IMR-90 (cell line): Measurements from ENCODE around the gene OR10K1.

Source experiments
- BHLHE40 ChIP-seq: fragments of 150-350 bp; IDR thresholded peaks from 2 replicates; pipeline ENCODE4 v1.6.1; 2016; ENCODE audit warnings: mild to moderate bottlenecking, low read depth, low read length
- CTCF ChIP-seq: conservative IDR thresholded peaks from 2 replicates; pipeline ENCODE4 v1.5.1; 2012; ENCODE audit warnings: mild to moderate bottlenecking, low read depth, low read length, improper control_type of control experiment
- MAZ ChIP-seq: IDR thresholded peaks from 2 replicates; pipeline ENCODE4 v1.6.1; 2012; ENCODE audit warnings: low read depth, mild to moderate bottlenecking, low read length, improper control_type of control experiment, moderate library complexity, borderline replicate concordance
- MXI1 ChIP-seq: IDR thresholded peaks from 2 replicates; pipeline ENCODE4 v1.6.1; 2012; ENCODE audit warnings: low read depth, mild to moderate bottlenecking, low read length, moderate library complexity, borderline replicate concordance
- POLR2A ChIP-seq: IDR thresholded peaks from 2 replicates; pipeline ENCODE4 v1.6.1; 2012; ENCODE audit warnings: mild to moderate bottlenecking, low read depth, low read length
- USF2 ChIP-seq: fragments of 150-350 bp; IDR thresholded peaks from 2 replicates; pipeline ENCODE4 v1.6.1; 2017; ENCODE audit warnings: mild to moderate bottlenecking, antibody characterized with exemption, low read length, low read depth

DNA sequence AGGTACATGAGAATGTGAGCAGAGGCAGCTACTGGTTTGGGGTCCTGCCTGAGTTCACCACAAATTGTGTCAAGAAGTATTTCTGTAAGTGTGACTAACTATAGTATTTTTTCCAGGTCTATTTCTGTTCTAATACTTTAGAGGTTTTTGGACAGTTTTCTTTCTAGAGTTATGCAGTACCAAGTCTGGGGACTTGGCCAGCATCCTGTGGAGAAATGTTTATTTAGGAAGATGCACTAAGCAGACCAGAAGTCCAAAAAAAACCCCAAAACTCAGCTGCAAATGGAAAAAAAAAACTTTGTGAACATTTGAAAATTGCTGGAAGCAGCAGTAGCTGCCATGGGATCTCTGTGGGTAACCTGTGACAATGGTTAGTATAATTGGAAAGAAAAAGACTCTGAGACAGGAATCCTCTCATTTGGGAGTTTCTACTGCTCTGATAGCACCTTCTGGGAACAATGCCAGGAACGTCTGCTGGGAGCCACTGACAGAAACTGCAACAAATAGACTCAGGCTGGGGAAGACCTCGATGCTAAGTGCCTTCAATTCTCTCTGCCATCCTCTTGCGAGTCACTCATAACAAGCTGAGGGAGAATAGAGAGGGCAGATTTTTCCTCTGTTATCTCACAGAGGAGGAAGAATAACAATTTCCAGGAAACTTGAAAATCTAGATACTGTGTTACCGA is 48.0 kb downstream of the OR10K1 start:
- TF ChIP-seq CTCF, result no peak
- no peak for TF ChIP-seq POLR2A
- TF ChIP-seq MAZ, result no peak
- TF ChIP-seq USF2, result no peak
- TF ChIP-seq BHLHE40, result no peak
- no peak for TF ChIP-seq MXI1
